Testis (tissue), 3 donors: Measurements from ENCODE around the gene PTH2. TPM values are rescaled to one million over a fixed set of nuclear protein-coding genes. Genes with fewer than 3 reads are reported as not detected.
A peak's percentile ranks its signal among the peaks of the same experiment; 100 is the strongest.

Source experiments
- DNase-seq: peaks from one replicate; pipeline ENCODE4 v3.0.0-alpha.2; 2019
- H3K27ac ChIP-seq, 2 donors: fragments of 200-600 bp; sonication (generic); one replicate each; pipeline ENCODE4 v1.5.1; 2019
- H3K27me3 ChIP-seq: fragments of 200-600 bp; sonication (generic); one replicate; pipeline ENCODE4 v1.5.1; 2019
- H3K36me3 ChIP-seq: fragments of 200-600 bp; sonication (generic); one replicate; pipeline ENCODE4 v1.5.1; 2017; ENCODE audit warnings: low read depth; ENCODE audit errors: missing control alignments
- H3K4me1 ChIP-seq: fragments of 200-600 bp; sonication (generic); one replicate; pipeline ENCODE4 v1.5.1; 2019
- H3K4me3 ChIP-seq, 2 donors: fragments of 200-600 bp; sonication (generic); one replicate each; pipeline ENCODE4 v1.5.1; 2017 to 2019
- H3K9me3 ChIP-seq: fragments of 200-600 bp; sonication (generic); one replicate; pipeline ENCODE4 v1.5.1; 2017
- POLR2A ChIP-seq: fragments of 450-650 bp; IDR thresholded peaks from one replicate; pipeline ENCODE4 v1.6.1; 2017; ENCODE audit warnings: antibody characterized with exemption, mild to moderate bottlenecking, moderate library complexity
- WGBS, 2 donors: methylation state at CpG; one replicate each; pipeline ENCODE4 v1.1.5; 2018; 5-methylcytosine and 5-hydroxymethylcytosine counted together
- intact Hi-C: fragments of 100-400 bp; cut with DNase I; formaldehyde crosslinking; loops from one replicate; pipeline ENCODE4 v1.15.1; 2023; ENCODE audit warnings: low total_unique reads
- polyA plus RNA-seq: library from polyadenylated mRNA; stranded (reverse); fragments of 350-450 nt; fragmentation: Illumina TruSeq; extraction: RNeasy Lipid Tissue Mini Kit (QIAGEN cat#74804); gene quantifications from one replicate; pipeline ENCODE4 v1.2.3, GENCODE V29; 2014; ENCODE audit warnings: low read depth, low replicate concordance; ENCODE audit not compliant: insufficient read depth
- total RNA-seq, 2 donors: library from RNA; depleted of rRNA; stranded (reverse); fragments of >200 nt; gene quantifications; one replicate each; pipeline ENCODE4 v1.2.3, GENCODE V29; 2016
- TF ChIP-seq, protein P1 (sequence below), 3 experiments: fragments of 450-650 bp in 2 of 3; fragments of 200-600 bp in 1 of 3; sonication (generic) in 1 of 3; IDR thresholded peaks; one replicate each; pipeline ENCODE4 v1.5.1; 2016 to 2019; ENCODE audit warnings: antibody characterized with exemption in 3 of 3, mild to moderate bottlenecking in 2 of 3, moderate library complexity in 1 of 3

PTH2 gene
- total and polyA plus RNA-seq, 3 donors from 2014 or later = not detected

DNA sequence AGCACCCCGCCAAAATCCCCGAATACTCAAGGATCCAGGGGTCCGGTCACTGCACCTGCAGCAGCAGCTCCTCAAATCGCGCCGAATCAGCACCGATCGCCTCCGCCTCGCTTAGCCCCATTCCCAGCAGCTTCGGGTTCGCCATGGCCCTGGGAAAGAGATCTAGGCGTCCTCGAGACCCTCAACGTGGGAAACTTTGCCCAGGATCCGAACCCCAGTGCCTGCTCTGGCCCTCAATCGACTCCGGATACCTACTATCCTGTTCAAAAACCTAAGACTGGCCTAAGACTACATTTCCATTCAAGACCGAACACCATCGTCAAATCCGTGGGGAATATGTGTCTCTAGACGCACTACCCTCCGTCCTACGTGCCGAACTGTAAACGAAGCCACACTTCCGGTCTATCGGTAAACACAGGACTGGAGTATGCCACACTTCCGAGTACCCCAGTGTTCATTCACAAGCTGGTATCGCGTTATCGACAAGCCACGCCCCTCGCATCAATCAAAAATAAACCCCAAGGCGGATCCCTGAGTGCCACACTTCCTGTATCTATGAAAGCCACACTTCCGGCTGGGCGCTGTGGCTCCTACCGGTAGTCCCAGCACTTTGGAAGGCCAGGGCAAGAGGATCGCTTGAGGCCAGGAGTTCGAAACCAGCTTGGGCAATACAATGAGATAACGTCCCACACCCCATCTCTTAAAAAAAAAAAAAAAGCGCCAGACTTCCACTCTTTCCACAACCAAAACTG, 28.4 kb upstream of the PTH2 start, which contains the start of gene PIH1D1:
PIH1D1 (minus strand) TSS at position 385 of the 752 bp plus-strand sequence; CDS start at position 145, 240 bp downstream.
- peak; percentile 100 for DNase-seq
- intact Hi-C loops = no loop called here
- TF ChIP-seq, protein P1, sequence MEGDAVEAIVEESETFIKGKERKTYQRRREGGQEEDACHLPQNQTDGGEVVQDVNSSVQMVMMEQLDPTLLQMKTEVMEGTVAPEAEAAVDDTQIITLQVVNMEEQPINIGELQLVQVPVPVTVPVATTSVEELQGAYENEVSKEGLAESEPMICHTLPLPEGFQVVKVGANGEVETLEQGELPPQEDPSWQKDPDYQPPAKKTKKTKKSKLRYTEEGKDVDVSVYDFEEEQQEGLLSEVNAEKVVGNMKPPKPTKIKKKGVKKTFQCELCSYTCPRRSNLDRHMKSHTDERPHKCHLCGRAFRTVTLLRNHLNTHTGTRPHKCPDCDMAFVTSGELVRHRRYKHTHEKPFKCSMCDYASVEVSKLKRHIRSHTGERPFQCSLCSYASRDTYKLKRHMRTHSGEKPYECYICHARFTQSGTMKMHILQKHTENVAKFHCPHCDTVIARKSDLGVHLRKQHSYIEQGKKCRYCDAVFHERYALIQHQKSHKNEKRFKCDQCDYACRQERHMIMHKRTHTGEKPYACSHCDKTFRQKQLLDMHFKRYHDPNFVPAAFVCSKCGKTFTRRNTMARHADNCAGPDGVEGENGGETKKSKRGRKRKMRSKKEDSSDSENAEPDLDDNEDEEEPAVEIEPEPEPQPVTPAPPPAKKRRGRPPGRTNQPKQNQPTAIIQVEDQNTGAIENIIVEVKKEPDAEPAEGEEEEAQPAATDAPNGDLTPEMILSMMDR (IDR thresholded peaks at IDR 0.05) = peak in 1 of 3 experiments; percentile 10
- TF ChIP-seq POLR2A = no peak
- H3K4me1 ChIP-seq = peaks cover 4% of the 10 kb centered on the region
- 2 to 8% methylated on average over 40 to 42 of the region's 42 CpGs for WGBS, 2 donors
- H3K4me3 ChIP-seq = peak within 1 kb of the TSS; percentile 56 to 83
- no peaks in the 10 kb centered on the region for H3K27me3 ChIP-seq
- H3K9me3 ChIP-seq = no peaks in the 10 kb centered on the region
- no peaks in the 10 kb centered on the region for H3K36me3 ChIP-seq
- H3K27ac ChIP-seq = peak within 1 kb of the TSS; percentile 94 to 96

GRCh38 chr19:49450405-49450804, 27.2 kb upstream of the PTH2 start:
- no peak for DNase-seq
- intact Hi-C loops = no loop called here
- Histone ChIP-seq H3K4me3 (no peak overlapping the region), H3K27me3 (no peaks in the 10 kb centered on the region), H3K4me1 (peaks cover under 1% of the 10 kb centered on the region), H3K36me3 (no peaks in the 10 kb centered on the region), H3K9me3 (no peaks in the 10 kb centered on the region), H3K27ac (no peak overlapping the region)
- WGBS, 2 donors = 75 to 83% methylated on average over 7 of the region's 7 CpGs
- TF ChIP-seq, protein P1 (IDR thresholded peaks at IDR 0.05) = no peak
- TF ChIP-seq POLR2A = no peak

- no peaks in the 10 kb centered on the region for H3K4me1 ChIP-seq
- no peak for TF ChIP-seq POLR2A
- TF ChIP-seq, protein P1 (IDR thresholded peaks at IDR 0.05) = no peak
- no peak overlapping the region for H3K4me3 ChIP-seq
- 84 to 94% methylated on average over 6 of the region's 6 CpGs for WGBS, 2 donors
- no peak for DNase-seq
- no peaks in the 10 kb centered on the region for H3K27me3 ChIP-seq
- intact Hi-C loops = loop anchor here (10.0 kb wide), 1 partner anchor 54 kb away; no protein-coding TSS in a partner anchor
- no peaks in the 10 kb centered on the region for H3K9me3 ChIP-seq
- no peak overlapping the region for H3K27ac ChIP-seq
- H3K36me3 ChIP-seq = no peaks in the 10 kb centered on the region
Observed at GRCh38 chr19:49448432-49448786, 25.2 kb upstream of the PTH2 start.

DNA sequence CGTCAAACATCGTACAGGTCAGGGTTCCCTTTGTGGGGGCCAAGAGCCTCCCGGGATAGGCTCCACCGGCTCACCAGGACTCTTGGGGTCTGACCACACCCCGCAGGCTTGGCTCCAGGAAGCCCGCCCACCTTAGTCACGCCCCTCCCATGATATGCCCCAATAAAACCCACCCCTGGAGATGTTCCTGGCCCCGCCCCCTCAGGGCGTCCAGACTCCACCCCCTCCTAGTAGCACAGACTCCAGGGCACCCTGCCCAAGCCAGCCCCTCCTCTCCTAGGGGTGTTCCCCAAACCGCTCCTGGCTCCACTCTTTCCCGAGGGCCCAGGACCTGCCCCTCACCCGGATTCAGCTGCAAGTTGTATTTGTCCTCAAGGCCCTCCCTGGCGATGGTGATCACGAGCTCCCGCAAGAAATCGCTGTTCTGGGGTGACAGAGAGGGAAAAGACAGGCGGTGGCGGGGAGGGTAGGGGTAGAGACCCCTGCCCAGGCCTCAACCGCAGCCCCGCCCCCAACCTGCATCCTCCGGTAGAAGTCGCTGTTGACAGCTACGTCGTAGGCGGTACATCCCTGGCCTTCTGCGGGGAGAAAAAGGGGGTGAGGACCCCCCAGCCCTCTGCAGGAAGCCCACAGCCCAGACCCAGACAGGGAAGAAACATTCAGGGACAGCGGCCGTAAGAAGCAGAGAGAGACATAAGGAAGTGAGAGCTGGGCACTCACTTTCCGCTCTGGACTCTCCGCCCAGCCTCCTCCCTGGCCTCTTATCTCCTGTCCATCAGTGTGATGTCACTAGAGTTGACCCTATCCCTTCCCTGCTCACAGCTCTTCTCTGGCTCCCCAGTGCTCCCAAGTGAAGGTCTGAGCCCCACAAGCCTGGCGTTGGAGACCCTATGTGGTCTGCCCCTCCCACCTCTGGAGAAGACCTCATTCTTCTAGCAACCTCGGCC, 24.5 kb upstream of the PTH2 start:
- H3K36me3 ChIP-seq = no peaks in the 10 kb centered on the region
- DNase-seq = peak; percentile 72
- peak overlapping the region in 1 of 2 donors; percentile 30 for H3K4me3 ChIP-seq
- intact Hi-C loops = loop anchor here (10.0 kb wide), 1 partner anchor 53 kb away; no protein-coding TSS in a partner anchor
- no peaks in the 10 kb centered on the region for H3K9me3 ChIP-seq
- 31 to 59% methylated on average over 15 to 32 of the region's 32 CpGs for WGBS, 2 donors
- H3K27me3 ChIP-seq = no peaks in the 10 kb centered on the region
- H3K27ac ChIP-seq = no peak overlapping the region
- TF ChIP-seq POLR2A = no peak
- TF ChIP-seq, protein P1 (IDR thresholded peaks at IDR 0.05) = no peak
- H3K4me1 ChIP-seq = no peaks in the 10 kb centered on the region
